Measurements from ENCODE around the gene BCDIN3D. TPM values are rescaled to one million over a fixed set of nuclear protein-coding genes. Genes with fewer than 3 reads are reported as not detected.

The BCDIN3D gene
- total RNA-seq, 1 donor, result 3.5 TPM

DNA sequence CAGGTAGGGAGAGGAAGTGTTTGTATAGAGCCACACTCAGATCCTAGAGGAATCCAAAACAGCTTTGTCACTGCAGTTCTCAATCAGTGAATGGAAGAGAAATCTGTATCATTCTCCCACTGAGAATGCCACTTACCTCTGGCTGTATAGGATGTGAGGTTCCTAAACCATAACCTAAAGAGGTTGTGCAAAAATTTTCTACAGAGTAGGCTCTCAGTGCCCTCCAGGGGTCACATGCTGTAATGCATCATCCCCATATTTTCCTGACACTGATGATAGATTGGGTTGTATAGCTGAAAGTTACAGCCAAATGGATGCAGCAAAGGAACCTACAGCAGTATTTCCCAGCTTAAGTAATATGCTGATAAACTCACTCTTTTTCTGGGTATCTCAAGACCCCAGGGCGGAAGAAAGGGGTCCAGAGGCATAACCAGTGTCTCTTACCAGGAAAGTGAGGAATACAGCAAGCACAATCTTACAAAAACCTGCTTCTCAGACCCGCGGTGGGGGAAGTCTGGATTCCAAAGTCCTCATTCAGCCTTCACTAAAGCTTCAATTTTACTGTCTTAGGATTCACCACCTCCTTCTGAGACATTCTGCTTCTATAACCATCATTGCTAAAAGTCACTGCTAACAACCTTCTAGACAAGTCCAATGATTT lies 3.8 kb downstream of the BCDIN3D start:
- DNase-seq (ENCODE audit: low read depth), result peak; percentile 59
- TF ChIP-seq, protein P1, sequence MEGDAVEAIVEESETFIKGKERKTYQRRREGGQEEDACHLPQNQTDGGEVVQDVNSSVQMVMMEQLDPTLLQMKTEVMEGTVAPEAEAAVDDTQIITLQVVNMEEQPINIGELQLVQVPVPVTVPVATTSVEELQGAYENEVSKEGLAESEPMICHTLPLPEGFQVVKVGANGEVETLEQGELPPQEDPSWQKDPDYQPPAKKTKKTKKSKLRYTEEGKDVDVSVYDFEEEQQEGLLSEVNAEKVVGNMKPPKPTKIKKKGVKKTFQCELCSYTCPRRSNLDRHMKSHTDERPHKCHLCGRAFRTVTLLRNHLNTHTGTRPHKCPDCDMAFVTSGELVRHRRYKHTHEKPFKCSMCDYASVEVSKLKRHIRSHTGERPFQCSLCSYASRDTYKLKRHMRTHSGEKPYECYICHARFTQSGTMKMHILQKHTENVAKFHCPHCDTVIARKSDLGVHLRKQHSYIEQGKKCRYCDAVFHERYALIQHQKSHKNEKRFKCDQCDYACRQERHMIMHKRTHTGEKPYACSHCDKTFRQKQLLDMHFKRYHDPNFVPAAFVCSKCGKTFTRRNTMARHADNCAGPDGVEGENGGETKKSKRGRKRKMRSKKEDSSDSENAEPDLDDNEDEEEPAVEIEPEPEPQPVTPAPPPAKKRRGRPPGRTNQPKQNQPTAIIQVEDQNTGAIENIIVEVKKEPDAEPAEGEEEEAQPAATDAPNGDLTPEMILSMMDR (IDR thresholded peaks at IDR 0.05; ENCODE audit: insufficient read depth, low read depth, low read length), result peak; percentile 78
- no peak overlapping the region for H3K4me3 ChIP-seq (ENCODE audit: low read depth, low read length)

DNA sequence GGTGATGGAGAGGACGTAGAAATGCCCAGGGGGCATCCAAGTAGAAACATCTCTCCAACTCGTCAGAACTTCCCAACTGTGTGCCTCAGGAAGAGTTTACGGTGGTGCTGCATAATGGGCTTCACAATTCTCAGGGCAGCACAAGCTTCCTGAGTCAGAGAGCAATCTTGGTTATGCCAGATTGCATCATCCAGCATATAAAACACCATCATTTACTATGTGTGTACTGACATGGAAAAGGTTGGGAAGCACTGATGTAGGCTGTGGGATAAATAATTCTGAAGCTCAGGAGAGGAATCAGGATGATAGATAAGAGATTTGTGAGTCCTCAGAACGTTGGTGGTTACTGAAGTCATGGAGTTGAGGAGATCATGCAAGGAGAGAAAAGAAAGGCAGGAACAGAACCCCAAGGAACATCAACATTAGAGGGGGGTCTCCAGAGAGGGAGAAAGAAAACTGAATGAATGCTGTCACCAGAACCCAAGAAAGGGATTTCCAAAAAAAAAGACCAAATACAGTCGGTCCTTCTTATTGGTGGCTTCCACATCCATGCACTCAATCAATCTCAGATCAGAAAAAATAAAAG lies 10.0 kb downstream of the BCDIN3D start:
- peak; percentile 95 for DNase-seq (ENCODE audit: low read depth)
- H3K4me3 ChIP-seq (ENCODE audit: low read depth, low read length), result no peak overlapping the region
- TF ChIP-seq, protein P1 (IDR thresholded peaks at IDR 0.05; ENCODE audit: insufficient read depth, low read depth, low read length), result no peak

DNA sequence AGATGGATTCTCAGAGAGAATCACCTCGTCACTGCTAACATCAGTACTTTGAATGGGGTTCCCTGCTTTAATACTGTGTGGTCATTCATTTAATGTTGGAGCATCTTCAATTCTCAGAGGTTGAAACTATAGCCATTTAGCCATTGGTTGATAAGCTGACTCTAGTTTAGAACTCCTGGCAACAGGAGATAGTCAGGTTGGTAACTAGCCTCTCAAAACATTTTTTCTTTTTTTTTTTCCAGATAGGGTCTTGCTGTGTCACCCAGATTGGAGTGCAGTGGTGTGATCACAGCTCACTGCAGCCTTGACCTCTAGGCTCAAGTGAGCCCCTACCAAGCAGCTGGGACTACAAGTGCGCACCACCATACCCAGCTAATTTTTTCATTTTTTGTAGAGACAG lies 11.2 kb downstream of the BCDIN3D start:
- TF ChIP-seq, protein P1 (IDR thresholded peaks at IDR 0.05; ENCODE audit: insufficient read depth, low read depth, low read length), result no peak
- no peak overlapping the region for H3K4me3 ChIP-seq (ENCODE audit: low read depth, low read length)
- no peak for DNase-seq (ENCODE audit: low read depth)

DNA sequence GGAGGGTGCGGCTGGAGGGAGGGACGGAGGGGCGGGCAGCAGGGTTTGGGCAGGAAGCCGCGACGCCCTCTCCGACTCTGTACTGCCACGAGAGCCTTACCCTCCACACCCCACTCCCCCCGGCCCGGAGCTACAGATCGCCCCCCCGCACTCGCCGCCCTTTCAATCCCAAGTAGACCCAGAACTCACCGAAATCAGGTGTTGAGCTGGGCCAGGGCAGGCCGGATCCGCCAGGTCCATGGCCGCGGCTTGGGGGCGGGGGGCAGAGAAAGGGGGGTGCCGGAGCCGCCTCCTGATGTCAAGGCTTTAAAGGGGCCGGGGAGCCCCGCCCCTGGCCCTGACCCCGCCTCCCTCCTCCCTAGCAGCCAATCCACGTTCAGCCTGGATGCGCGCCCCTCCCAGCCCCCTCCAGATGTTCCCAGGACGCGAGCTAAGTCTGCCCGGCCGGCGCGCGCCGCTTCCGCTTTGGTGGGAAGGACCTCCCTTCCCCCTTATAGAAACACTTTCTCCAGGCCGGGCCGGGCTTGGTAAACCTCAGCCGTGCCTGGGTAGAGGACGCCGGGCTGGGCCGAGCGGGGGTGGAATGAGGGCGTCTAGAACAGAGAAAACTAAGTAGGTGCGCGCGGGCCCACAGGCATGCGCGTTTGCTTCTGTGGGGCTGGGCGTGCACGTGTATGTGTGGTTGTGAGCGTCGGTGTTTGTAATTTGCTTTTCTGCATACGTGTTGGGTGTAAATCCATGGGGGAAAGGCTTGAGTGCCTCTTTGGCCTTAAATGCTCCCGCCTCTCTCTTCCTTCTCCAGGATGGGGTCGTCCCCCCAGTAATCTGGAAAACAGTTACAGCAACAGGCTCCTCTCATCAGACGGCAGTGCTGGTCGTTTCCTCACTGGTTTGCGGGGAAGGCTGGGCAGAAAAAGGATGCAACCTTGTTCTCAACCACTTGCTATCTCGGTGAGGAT lies 14.5 kb downstream of the BCDIN3D start, which contains the start of gene NCKAP5L:
Gene NCKAP5L, minus strand, starts transcription at position 281 of the 959 bp plus-strand sequence. CDS start 24,369 bp downstream, outside the sequence.
- TF ChIP-seq, protein P1 (IDR thresholded peaks at IDR 0.05; ENCODE audit: insufficient read depth, low read depth, low read length), result no peak
- peak within 1 kb of the TSS; percentile 82 for H3K4me3 ChIP-seq (ENCODE audit: low read depth, low read length)
- peak; percentile 99 for DNase-seq (ENCODE audit: low read depth)

DNA sequence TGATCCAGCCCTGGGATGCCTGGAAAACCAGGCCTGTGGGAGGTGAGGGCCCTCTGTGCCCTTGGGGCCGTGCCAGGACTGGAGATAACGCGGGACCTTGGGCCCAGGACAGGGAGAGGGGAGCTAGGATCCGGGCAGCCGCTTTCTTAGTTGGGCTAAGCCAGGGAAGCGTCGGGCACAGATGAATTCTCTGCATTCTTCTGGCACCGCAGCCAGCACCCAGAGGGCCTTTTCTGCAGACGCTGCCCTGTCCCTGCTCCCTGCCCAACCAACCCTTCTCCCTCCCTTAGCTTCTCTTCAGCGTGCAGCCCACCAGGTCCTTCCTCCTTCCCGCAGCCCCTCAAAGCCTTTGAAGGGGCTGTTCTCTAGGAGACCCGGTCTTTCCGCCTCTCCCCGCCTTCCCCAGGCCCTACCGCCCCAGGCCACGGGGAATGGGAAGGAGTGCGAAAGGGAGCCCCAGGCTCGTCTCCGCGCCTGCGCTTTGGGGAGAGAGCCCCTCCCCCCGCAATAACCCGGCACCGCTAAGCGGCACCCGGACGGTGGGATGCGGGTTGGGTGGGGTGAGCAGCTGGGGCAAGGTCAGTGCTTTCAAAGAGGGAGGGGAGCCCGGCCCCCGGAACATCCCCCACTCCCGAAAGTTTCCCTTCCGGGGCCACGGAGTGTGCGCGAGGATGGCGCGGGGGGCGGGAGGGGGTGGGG lies 15.4 kb downstream of the BCDIN3D start:
- TF ChIP-seq, protein P1 (IDR thresholded peaks at IDR 0.05; ENCODE audit: insufficient read depth, low read depth, low read length), result no peak
- H3K4me3 ChIP-seq (ENCODE audit: low read depth, low read length), result peak overlapping the region; percentile 82
- DNase-seq (ENCODE audit: low read depth), result peak; percentile 83

DNA sequence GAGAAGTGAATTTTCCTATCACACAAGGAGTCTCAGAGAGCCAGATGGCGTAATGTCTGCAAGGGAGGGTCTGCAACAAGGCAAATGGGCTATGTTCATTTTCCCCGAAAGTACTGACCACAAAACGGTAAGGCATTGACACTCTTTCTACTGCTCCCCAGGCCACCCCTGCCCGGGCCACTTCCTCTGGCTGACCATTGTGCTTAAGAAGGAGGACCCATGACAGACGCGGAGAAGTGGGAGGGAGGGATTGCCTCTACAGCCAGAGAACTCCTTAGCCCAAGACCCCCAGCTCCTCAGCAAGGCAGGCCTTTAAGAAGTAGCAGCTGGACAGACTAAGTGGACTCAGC lies 15.9 kb downstream of the BCDIN3D start:
- TF ChIP-seq, protein P1 (IDR thresholded peaks at IDR 0.05; ENCODE audit: insufficient read depth, low read depth, low read length), result no peak
- no peak for DNase-seq (ENCODE audit: low read depth)
- H3K4me3 ChIP-seq (ENCODE audit: low read depth, low read length), result peak overlapping the region; percentile 82
